HCT116 (cell line): ENCODE measurements around the gene ARL5C.

Source experiments
- CEBPB ChIP-seq: IDR thresholded peaks from 2 replicates; pipeline ENCODE4 v1.6.1; 2012; ENCODE audit warnings: low read depth
- EZH2 ChIP-seq: fragments of 200-600 bp; sonication (generic); IDR thresholded peaks from 2 replicates; pipeline ENCODE4 v1.6.1; 2017; ENCODE audit warnings: antibody characterized with exemption, mixed run types
- EZH2phosphoT487 ChIP-seq: fragments of 200-600 bp; IDR thresholded peaks from 2 replicates; pipeline ENCODE4 v1.6.1; 2018; ENCODE audit warnings: antibody characterized with exemption, borderline replicate concordance
- JUND ChIP-seq: IDR thresholded peaks from 2 replicates; pipeline ENCODE4 v1.6.1; 2012
- POLR2A ChIP-seq: IDR thresholded peaks from 2 replicates; pipeline ENCODE4 v1.7.0; 2011; ENCODE audit warnings: borderline replicate concordance; ENCODE audit not compliant: insufficient read depth, insufficient read length; ENCODE audit errors: extremely low read depth
- POLR2AphosphoS5 ChIP-seq: IDR thresholded peaks from 2 replicates; pipeline ENCODE4 v1.6.1; 2011; ENCODE audit warnings: mild to moderate bottlenecking, low read depth, low read length, moderate library complexity
- RAD21 ChIP-seq: IDR thresholded peaks from 2 replicates; pipeline ENCODE4 v1.6.1; 2012; ENCODE audit warnings: low read depth, mild to moderate bottlenecking
- TCF7L2 ChIP-seq: IDR thresholded peaks from 2 replicates; pipeline ENCODE4 v1.7.0; 2011; ENCODE audit warnings: borderline replicate concordance, inconsistent platforms; ENCODE audit not compliant: insufficient read depth, insufficient read length; ENCODE audit errors: extremely low read depth
- YY1 ChIP-seq: IDR thresholded peaks from 2 replicates; pipeline ENCODE4 v1.6.1; 2011; ENCODE audit warnings: low read length, low read depth, moderate library complexity, mild to moderate bottlenecking; ENCODE audit not compliant: insufficient replicate concordance; ENCODE audit errors: extremely low read depth
- ZFX ChIP-seq: fragments of 450-650 bp; IDR thresholded peaks from 2 replicates; pipeline ENCODE4 v1.6.1; 2017
- ZNF274 ChIP-seq: fragments of 200-500 bp; sonication (Bioruptor generic); IDR thresholded peaks from 2 replicates; pipeline ENCODE4 v1.6.1; 2014; ENCODE audit warnings: mild to moderate bottlenecking, low read depth, low read length, inconsistent platforms
- TF ChIP-seq, protein P1 (sequence below), 3 experiments: fragments of 200-600 bp in 1 of 3; sonication (generic) in 1 of 3; IDR thresholded peaks in 2 of 3; conservative IDR thresholded peaks in 1 of 3; 2 replicates each; pipeline ENCODE4 v1.5.1; 2012 to 2017; ENCODE audit warnings: low read depth in 2 of 3, low read length in 2 of 3, antibody characterized with exemption in 1 of 3, borderline replicate concordance in 1 of 3, control low read depth in 1 of 3, mild to moderate bottlenecking in 1 of 3, mixed read lengths in 1 of 3, mixed run types in 1 of 3, moderate library complexity in 1 of 3; ENCODE audit not compliant: insufficient read depth in 1 of 3
- TF ChIP-seq, protein P2 (sequence below): IDR thresholded peaks from 2 replicates; pipeline ENCODE4 v1.6.1; 2012
- TF ChIP-seq, protein P3 (sequence below): IDR thresholded peaks from 2 replicates; pipeline ENCODE4 v1.6.1; 2012

DNA sequence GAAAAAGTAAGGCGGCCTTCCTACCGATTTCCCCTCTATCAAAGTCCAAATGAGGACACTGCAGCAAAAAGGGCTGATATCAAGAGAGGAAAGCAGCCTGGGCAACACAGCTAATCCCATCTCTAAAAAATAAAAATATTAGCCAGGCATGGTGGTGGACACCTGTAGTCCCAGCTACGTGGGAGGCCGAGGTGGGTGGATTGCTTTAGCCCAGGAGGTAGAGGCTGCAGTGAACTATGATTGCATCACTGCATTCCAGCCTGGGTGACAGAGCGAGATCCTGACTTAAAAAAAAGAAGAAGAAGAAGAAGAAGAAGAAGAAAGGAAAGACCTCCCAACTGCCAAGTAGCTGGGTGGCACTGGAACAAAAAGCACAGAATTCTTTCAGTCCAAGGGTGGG, 17.1 kb upstream of the ARL5C start:
- TF ChIP-seq, protein P1, sequence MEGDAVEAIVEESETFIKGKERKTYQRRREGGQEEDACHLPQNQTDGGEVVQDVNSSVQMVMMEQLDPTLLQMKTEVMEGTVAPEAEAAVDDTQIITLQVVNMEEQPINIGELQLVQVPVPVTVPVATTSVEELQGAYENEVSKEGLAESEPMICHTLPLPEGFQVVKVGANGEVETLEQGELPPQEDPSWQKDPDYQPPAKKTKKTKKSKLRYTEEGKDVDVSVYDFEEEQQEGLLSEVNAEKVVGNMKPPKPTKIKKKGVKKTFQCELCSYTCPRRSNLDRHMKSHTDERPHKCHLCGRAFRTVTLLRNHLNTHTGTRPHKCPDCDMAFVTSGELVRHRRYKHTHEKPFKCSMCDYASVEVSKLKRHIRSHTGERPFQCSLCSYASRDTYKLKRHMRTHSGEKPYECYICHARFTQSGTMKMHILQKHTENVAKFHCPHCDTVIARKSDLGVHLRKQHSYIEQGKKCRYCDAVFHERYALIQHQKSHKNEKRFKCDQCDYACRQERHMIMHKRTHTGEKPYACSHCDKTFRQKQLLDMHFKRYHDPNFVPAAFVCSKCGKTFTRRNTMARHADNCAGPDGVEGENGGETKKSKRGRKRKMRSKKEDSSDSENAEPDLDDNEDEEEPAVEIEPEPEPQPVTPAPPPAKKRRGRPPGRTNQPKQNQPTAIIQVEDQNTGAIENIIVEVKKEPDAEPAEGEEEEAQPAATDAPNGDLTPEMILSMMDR (IDR thresholded peaks at IDR 0.05 in 2 of 3, conservative IDR thresholded peaks at IDR 0.05 in 1 of 3; ENCODE audit: borderline replicate concordance in 1 of 3, insufficient read depth in 1 of 3, low read depth in 2 of 3, low read length in 2 of 3): no peak
- TF ChIP-seq YY1 (no peak), EZH2phosphoT487 (no peak), RAD21 (no peak), ZNF274 (no peak), POLR2AphosphoS5 (no peak), ZFX (no peak), EZH2 (no peak), JUND (no peak), POLR2A (no peak), TCF7L2 (no peak), CEBPB (no peak)
- TF ChIP-seq, protein P2, sequence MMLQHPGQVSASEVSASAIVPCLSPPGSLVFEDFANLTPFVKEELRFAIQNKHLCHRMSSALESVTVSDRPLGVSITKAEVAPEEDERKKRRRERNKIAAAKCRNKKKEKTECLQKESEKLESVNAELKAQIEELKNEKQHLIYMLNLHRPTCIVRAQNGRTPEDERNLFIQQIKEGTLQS: no peak
- TF ChIP-seq, protein P3, sequence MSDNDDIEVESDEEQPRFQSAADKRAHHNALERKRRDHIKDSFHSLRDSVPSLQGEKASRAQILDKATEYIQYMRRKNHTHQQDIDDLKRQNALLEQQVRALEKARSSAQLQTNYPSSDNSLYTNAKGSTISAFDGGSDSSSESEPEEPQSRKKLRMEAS: no peak
